H1 (cell line): ENCODE measurements around the gene CHST3.

Experiments used
- CHD1 ChIP-seq: IDR thresholded peaks from 2 replicates; pipeline ENCODE4 v1.6.1; 2012; ENCODE audit warnings: low read depth, low read length, improper control_type of control experiment
- EP300 ChIP-seq, 2 experiments: IDR thresholded peaks; 1 replicate in 1 of 2; 2 replicates in 1 of 2; pipeline ENCODE4 v1.6.1; 2011 to 2012; ENCODE audit warnings: low read depth in 2 of 2, low read length in 2 of 2, mild to moderate bottlenecking in 2 of 2, borderline replicate concordance in 1 of 2, inconsistent platforms in 1 of 2, moderate library complexity in 1 of 2
- EZH2 ChIP-seq: fragments of 200-600 bp; sonication (generic); IDR thresholded peaks from 2 replicates; pipeline ENCODE4 v1.7.1; 2012; ENCODE audit warnings: low read depth, mild to moderate bottlenecking, moderate library complexity, low read length, inconsistent platforms; ENCODE audit not compliant: severe bottlenecking
- MAFK ChIP-seq: IDR thresholded peaks from 2 replicates; pipeline ENCODE4 v1.6.1; 2012; ENCODE audit warnings: low read depth, mild to moderate bottlenecking, improper control_type of control experiment, low read length
- POLR2A ChIP-seq, 2 experiments: IDR thresholded peaks; 1 replicate in 1 of 2; 2 replicates in 1 of 2; pipeline ENCODE4 v1.6.1; 2011; ENCODE audit warnings: low read depth in 2 of 2, low read length in 2 of 2, mild to moderate bottlenecking in 2 of 2; ENCODE audit errors: control extremely low read depth in 1 of 2
- POLR2AphosphoS5 ChIP-seq: IDR thresholded peaks from 2 replicates; pipeline ENCODE4 v1.6.1; 2011; ENCODE audit warnings: low read depth, low read length
- SRF ChIP-seq: IDR thresholded peaks from 2 replicates; pipeline ENCODE4 v1.6.1; 2011; ENCODE audit warnings: mild to moderate bottlenecking, low read depth, low read length, moderate library complexity
- YY1 ChIP-seq: IDR thresholded peaks from 2 replicates; pipeline ENCODE4 v1.6.1; 2011; ENCODE audit warnings: low read depth, mild to moderate bottlenecking, low read length
- TF ChIP-seq, protein P1 (sequence below), 3 experiments: IDR thresholded peaks; 1 replicate in 2 of 3; 2 replicates in 1 of 3; pipeline versions ENCODE4 v1.5.1 to v1.6.1; 2011; ENCODE audit warnings: low read length in 3 of 3, mild to moderate bottlenecking in 3 of 3, inconsistent platforms in 2 of 3, low read depth in 1 of 3, moderate library complexity in 1 of 3; ENCODE audit not compliant: insufficient read depth in 1 of 3; ENCODE audit errors: control extremely low read depth in 1 of 3
- TF ChIP-seq, protein P2 (sequence below): IDR thresholded peaks from 2 replicates; pipeline ENCODE4 v1.6.1; 2012; ENCODE audit warnings: inconsistent platforms

DNA sequence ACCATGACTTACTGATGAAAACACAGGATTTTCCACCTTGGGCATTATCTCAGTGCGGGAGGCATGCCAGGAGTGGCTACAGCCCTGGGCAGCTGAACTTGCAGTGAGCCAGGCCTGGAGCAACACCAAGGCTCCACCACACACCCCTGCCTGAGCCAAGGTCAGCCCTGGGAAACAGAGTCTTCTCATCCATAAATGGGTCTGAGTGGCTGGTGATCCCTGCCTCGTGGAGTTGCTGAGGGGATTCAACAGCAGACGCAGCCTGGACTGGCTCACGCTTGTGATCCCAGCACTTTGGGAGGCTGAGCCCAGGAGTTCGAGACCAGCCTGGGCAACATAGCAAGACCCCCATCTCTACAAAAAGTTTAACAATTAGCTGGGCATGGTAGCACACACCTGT is 91.9 kb downstream of the CHST3 start:
- TF ChIP-seq EZH2: no peak
- no peak for TF ChIP-seq POLR2A (IDR thresholded peaks at IDR 0.05; ENCODE audit: control extremely low read depth in 1 of 2, low read depth in 2 of 2, low read length in 2 of 2)
- no peak for TF ChIP-seq CHD1
- TF ChIP-seq EP300 (IDR thresholded peaks at IDR 0.05; ENCODE audit: borderline replicate concordance in 1 of 2, low read depth in 2 of 2, low read length in 2 of 2): no peak
- TF ChIP-seq, protein P1, sequence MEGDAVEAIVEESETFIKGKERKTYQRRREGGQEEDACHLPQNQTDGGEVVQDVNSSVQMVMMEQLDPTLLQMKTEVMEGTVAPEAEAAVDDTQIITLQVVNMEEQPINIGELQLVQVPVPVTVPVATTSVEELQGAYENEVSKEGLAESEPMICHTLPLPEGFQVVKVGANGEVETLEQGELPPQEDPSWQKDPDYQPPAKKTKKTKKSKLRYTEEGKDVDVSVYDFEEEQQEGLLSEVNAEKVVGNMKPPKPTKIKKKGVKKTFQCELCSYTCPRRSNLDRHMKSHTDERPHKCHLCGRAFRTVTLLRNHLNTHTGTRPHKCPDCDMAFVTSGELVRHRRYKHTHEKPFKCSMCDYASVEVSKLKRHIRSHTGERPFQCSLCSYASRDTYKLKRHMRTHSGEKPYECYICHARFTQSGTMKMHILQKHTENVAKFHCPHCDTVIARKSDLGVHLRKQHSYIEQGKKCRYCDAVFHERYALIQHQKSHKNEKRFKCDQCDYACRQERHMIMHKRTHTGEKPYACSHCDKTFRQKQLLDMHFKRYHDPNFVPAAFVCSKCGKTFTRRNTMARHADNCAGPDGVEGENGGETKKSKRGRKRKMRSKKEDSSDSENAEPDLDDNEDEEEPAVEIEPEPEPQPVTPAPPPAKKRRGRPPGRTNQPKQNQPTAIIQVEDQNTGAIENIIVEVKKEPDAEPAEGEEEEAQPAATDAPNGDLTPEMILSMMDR (IDR thresholded peaks at IDR 0.05; ENCODE audit: control extremely low read depth in 1 of 3, insufficient read depth in 1 of 3, low read depth in 1 of 3, low read length in 3 of 3): no peak
- no peak for TF ChIP-seq MAFK
- TF ChIP-seq YY1: no peak
- no peak for TF ChIP-seq SRF
- no peak for TF ChIP-seq POLR2AphosphoS5
- TF ChIP-seq, protein P2, sequence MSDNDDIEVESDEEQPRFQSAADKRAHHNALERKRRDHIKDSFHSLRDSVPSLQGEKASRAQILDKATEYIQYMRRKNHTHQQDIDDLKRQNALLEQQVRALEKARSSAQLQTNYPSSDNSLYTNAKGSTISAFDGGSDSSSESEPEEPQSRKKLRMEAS: no peak
